ENCODE data around the gene CFAP210.

GRCh38 chr2:169732583-169733358, 38.6 kb upstream of the CFAP210 start:
- TF ChIP-seq CTCF (IDR thresholded peaks at IDR 0.05; ENCODE audit: low read length): no peak
- no peak for TF ChIP-seq EZH2phosphoT487 (IDR thresholded peaks at IDR 0.05; ENCODE audit: low read length)
- no peak for TF ChIP-seq EZH2 (optimal IDR thresholded peaks at IDR 0.05; ENCODE audit: low read depth, low read length)

Data from MM.1S (cell line).